Airway epithelial cell (primary cell): ENCODE measurements around the gene GPN1. TPM values are rescaled to one million over a fixed set of nuclear protein-coding genes. Genes with fewer than 3 reads are reported as not detected.

Source experiments
- total RNA-seq: library from RNA; depleted of rRNA; stranded (reverse); fragments of >200 nt; gene quantifications from 2 replicates; pipeline ENCODE4 v1.2.3, GENCODE V29; 2015

The GPN1 gene
- total RNA-seq: 27.7 and 33.7 TPM in 2 replicates

DNA sequence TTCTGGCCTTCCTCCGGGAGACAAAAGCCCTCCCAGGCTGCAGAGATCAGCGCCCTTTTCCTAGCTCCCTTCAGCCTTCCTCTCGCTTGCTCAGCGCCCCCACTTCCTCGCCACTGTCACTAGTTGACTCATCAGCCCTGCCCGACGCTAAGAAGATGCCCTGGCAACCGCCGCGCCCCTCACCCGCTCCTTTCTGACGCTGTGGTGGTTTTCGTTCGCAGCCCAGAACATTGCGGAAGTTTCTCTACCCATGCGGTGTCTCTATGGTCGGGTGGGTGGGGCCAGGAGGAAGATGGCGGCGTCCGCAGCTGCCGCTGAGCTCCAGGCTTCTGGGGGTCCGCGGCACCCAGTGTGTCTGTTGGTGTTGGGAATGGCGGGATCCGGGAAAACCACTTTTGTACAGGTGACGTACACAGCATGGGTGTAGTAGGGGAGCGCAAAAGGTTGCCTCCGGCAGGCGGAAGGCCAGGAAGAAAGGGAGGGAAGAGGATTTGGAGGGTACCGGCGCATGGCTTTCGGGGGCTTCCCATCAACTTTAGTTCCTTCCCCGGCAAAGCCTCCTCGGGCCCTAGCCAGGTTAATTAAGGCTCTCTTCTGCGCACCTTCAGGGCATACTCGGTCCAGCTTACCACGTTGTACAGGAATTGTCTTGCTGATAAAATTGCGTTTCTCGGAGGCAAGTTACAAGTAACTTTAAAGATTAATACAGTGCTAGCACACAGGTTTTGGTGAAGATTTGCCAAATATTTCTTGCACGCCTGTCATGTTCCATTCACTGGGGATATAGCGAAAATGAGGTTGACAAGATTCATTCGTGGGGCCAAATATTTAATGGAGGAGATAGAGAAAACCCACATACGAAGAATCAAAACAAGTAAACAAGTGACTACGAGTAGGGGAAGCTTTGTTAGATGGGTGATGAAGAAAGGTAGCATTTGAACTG, at the start of gene GPN1, which contains the start of gene CCDC121:
Gene GPN1 (plus strand): TSS at position 284 of the 943 bp plus-strand sequence. CDS start 9 bp downstream, at position 293.
Gene CCDC121 (minus strand): TSS at position 246 of the 943 bp plus-strand sequence. CDS start 1,213 bp downstream, outside the sequence.

GRCh38 chr2:27582695-27583389, 46.0 kb upstream of the GPN1 start, which contains the start of gene ZNF512:
ZNF512 (plus strand) TSS chr2:27583042; CDS start chr2:27583113, 71 bp downstream.

DNA sequence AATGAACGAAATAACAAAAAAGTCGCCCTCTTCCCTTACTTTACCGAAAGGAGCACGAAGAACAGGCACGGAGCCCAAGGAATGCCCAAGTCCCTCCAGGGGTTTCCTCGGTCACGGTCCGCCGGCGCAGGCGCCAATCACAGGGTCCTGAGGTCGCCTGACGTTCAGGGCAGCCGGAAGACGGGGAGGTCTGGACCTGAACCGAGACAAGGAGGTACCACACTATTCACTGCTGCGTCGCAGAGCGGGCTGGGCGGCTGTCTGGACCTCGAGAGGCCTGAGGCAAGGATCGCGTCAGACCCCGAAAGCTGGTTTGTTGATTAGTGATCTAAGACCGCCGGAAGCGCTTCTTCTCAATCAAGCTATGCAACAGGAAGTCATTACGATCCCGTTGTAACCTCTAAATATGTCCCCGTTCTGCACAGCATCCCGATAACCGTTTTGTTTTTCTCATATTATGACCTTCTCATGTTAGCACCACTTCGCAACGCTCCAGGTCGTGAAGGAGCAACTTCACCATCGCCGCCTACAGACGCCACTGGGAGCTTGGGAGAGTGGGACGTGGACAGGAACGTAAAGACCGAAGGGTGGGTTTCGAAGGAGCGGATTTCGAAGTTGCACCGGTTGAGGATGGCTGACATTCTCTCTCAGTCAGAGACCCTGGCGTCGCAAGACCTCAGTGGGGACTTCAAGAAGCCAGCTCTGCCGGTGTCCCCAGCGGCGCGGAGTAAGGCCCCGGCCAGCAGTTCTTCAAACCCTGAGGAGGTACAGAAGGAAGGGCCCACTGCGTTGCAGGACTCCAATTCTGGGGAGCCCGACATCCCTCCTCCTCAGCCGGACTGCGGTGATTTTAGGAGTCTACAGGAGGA, 34.7 kb downstream of the GPN1 start, which contains the start of the genes SLC4A1AP and SUPT7L:
Gene SLC4A1AP (plus strand): TSS at position 605 of the 869 bp plus-strand sequence. CDS start 26 bp downstream, at position 631.
Gene SUPT7L (minus strand): TSS at position 330 of the 869 bp plus-strand sequence. CDS start 1,422 bp downstream, outside the sequence.

Other genes starting within 250 kb of the GPN1 start
- 9.1 and 11.0 TPM in 2 replicates for gene ZNF513, start 248.3 kb upstream of the GPN1 start, total RNA-seq
- gene PPM1G, start 219.5 kb upstream of the GPN1 start, total RNA-seq: 114 and 115 TPM in 2 replicates
- gene NRBP1, start 200.4 kb upstream of the GPN1 start, total RNA-seq: 64.1 and 83.3 TPM in 2 replicates
- 44.1 and 86.7 TPM in 2 replicates for gene KRTCAP3, start 186.7 kb upstream of the GPN1 start, total RNA-seq
- 8.2 and 9.2 TPM in 2 replicates for gene IFT172, start 139.3 kb upstream of the GPN1 start, total RNA-seq
- gene FNDC4, start 133.8 kb upstream of the GPN1 start, total RNA-seq: 9.7 and 12.5 TPM in 2 replicates
- gene GCKR, start 132.2 kb upstream of the GPN1 start, total RNA-seq: not detected in 2 replicates
- 14.7 and 22.4 TPM in 2 replicates for gene ZNF512, start 46.0 kb upstream of the GPN1 start, total RNA-seq
- 0.21 and 0.74 TPM in 2 replicates for gene CCDC121, start within 50 bp of the GPN1 start, total RNA-seq
- gene SUPT7L, start 34.6 kb downstream of the GPN1 start, total RNA-seq: 13.7 and 16.1 TPM in 2 replicates
- 16.3 and 20.4 TPM in 2 replicates for gene SLC4A1AP, start 34.8 kb downstream of the GPN1 start, total RNA-seq
- gene MRPL33, start 142.7 kb downstream of the GPN1 start, total RNA-seq: 97.8 and 137 TPM in 2 replicates